ENCODE measurements around the gene EFCAB7.
"Not testable (repeated sequence)": the region's sequence is repeated elsewhere in the genome, so short reads cannot be mapped to it uniquely, and the experiment has no call there.

Gene EFCAB7

GRCh38 chr1:63569640-63570316 lies 46.5 kb downstream of the EFCAB7 start:
- TF ChIP-seq CTCF (IDR thresholded peaks at IDR 0.05; ENCODE audit: insufficient read depth, low read length, poor library complexity, severe bottlenecking) = no peak

GRCh38 chr1:63572686-63573085 lies 49.4 kb downstream of the EFCAB7 start:
- not testable (repeated sequence) for H3K36me3 ChIP-seq (ENCODE audit: control insufficient read depth, insufficient read depth, low read length); H3K27me3 ChIP-seq (replicated peaks; ENCODE audit: control insufficient read depth, insufficient read depth, low read length); DNase-seq (ENCODE audit: extremely low read depth, insufficient read length); H3K4me3 ChIP-seq (replicated peaks; ENCODE audit: low read depth, low read length)

More at GRCh38 chr1:63569640-63570316, 46.5 kb downstream of the EFCAB7 start:
- no peak for DNase-seq (ENCODE audit: extremely low read depth, insufficient read length)
- Histone ChIP-seq H3K4me3 (replicated peaks; ENCODE audit: low read depth, low read length) (no peak overlapping the region), H3K36me3 (ENCODE audit: control insufficient read depth, insufficient read depth, low read length) (no peaks in the 10 kb centered on the region), H3K27me3 (replicated peaks; ENCODE audit: control insufficient read depth, insufficient read depth, low read length) (no peaks in the 10 kb centered on the region)

GRCh38 chr1:63574203-63574796 lies 51.0 kb downstream of the EFCAB7 start:
- not testable (repeated sequence) for H3K27me3 ChIP-seq (replicated peaks; ENCODE audit: control insufficient read depth, insufficient read depth, low read length); H3K36me3 ChIP-seq (ENCODE audit: control insufficient read depth, insufficient read depth, low read length); H3K4me3 ChIP-seq (replicated peaks; ENCODE audit: low read depth, low read length); DNase-seq (ENCODE audit: extremely low read depth, insufficient read length)

- no peak for DNase-seq (ENCODE audit: extremely low read depth, insufficient read length)
- H3K27me3 ChIP-seq (replicated peaks; ENCODE audit: control insufficient read depth, insufficient read depth, low read length) = no peaks in the 10 kb centered on the region
- no peak overlapping the region for H3K4me3 ChIP-seq (replicated peaks; ENCODE audit: low read depth, low read length)
- peak; percentile 38 for TF ChIP-seq CTCF (IDR thresholded peaks at IDR 0.05; ENCODE audit: insufficient read depth, low read length, poor library complexity, severe bottlenecking)
- H3K36me3 ChIP-seq (ENCODE audit: control insufficient read depth, insufficient read depth, low read length) = no peaks in the 10 kb centered on the region
Measured at GRCh38 chr1:63575340-63575826, 52.1 kb downstream of the EFCAB7 start.

- H3K27me3 ChIP-seq (replicated peaks; ENCODE audit: control insufficient read depth, insufficient read depth, low read length); DNase-seq (ENCODE audit: extremely low read depth, insufficient read length); H3K4me3 ChIP-seq (replicated peaks; ENCODE audit: low read depth, low read length); H3K36me3 ChIP-seq (ENCODE audit: control insufficient read depth, insufficient read depth, low read length): not testable (repeated sequence)
Measured at GRCh38 chr1:63586326-63586725, 63.0 kb downstream of the EFCAB7 start.

GRCh38 chr1:63590166-63590560 lies 66.8 kb downstream of the EFCAB7 start:
- Histone ChIP-seq H3K4me3 (replicated peaks; ENCODE audit: low read depth, low read length) (no peak overlapping the region), H3K27me3 (replicated peaks; ENCODE audit: control insufficient read depth, insufficient read depth, low read length) (no peaks in the 10 kb centered on the region), H3K36me3 (ENCODE audit: control insufficient read depth, insufficient read depth, low read length) (no peaks in the 10 kb centered on the region)
- TF ChIP-seq CTCF (IDR thresholded peaks at IDR 0.05; ENCODE audit: insufficient read depth, low read length, poor library complexity, severe bottlenecking) = no peak
- DNase-seq (ENCODE audit: extremely low read depth, insufficient read length) = no peak

GRCh38 chr1:63592536-63593302 lies 69.4 kb downstream of the EFCAB7 start:
- peak overlapping the region; percentile 94 for H3K4me3 ChIP-seq (replicated peaks; ENCODE audit: low read depth, low read length)
- DNase-seq (ENCODE audit: extremely low read depth, insufficient read length) = no peak
- H3K36me3 ChIP-seq (ENCODE audit: control insufficient read depth, insufficient read depth, low read length) = no peaks in the 10 kb centered on the region
- TF ChIP-seq CTCF (IDR thresholded peaks at IDR 0.05; ENCODE audit: insufficient read depth, low read length, poor library complexity, severe bottlenecking) = no peak
- no peaks in the 10 kb centered on the region for H3K27me3 ChIP-seq (replicated peaks; ENCODE audit: control insufficient read depth, insufficient read depth, low read length)
